Neural crest cell (in vitro differentiated cells): Measurements from ENCODE around the gene STAG1. TPM values are rescaled to one million over a fixed set of nuclear protein-coding genes. Genes with fewer than 3 reads are reported as not detected.

Experiments
- DNase-seq: peaks from one replicate; pipeline ENCODE4 v3.0.0; 2021; ENCODE audit warnings: low read depth, mixed read lengths, low spot score
- H3K27ac Mint-ChIP-seq: one replicate; pipeline ENCODE4 v1.8.0; 2021; ENCODE audit warnings: mild to moderate bottlenecking, mixed read lengths; ENCODE audit not compliant: unreplicated experiment
- H3K27me3 Mint-ChIP-seq: 2 replicates; pipeline ENCODE4 v1.8.0; 2021; ENCODE audit warnings: low read depth, mild to moderate bottlenecking, mixed read lengths
- H3K36me3 Mint-ChIP-seq: 2 replicates; pipeline ENCODE4 v1.8.0; 2021; ENCODE audit warnings: low read depth, mild to moderate bottlenecking, mixed read lengths
- H3K4me1 Mint-ChIP-seq: 2 replicates; pipeline ENCODE4 v1.8.0; 2021; ENCODE audit warnings: mixed read lengths
- H3K4me3 Mint-ChIP-seq: one replicate; pipeline ENCODE4 v1.8.0; 2021; ENCODE audit warnings: mild to moderate bottlenecking, mixed read lengths
- H3K9me3 Mint-ChIP-seq: 2 replicates; pipeline ENCODE4 v1.8.0; 2021; ENCODE audit warnings: mixed read lengths
- CTCF ChIP-seq: fragments of 200-600 bp; sonication (generic); conservative IDR thresholded peaks from 2 replicates; pipeline ENCODE4 v1.5.0; 2021; ENCODE audit warnings: antibody characterized with exemption, mild to moderate bottlenecking
- total RNA-seq: library from RNA; stranded (reverse); gene quantifications from 2 replicates; pipeline ENCODE4 v1.2.1, GENCODE V29; 2021

The STAG1 gene
- total RNA-seq, 1 donor from 2014 or later, result 47.0 TPM

- no peaks in the 10 kb centered on the region for H3K9me3 Mint-ChIP-seq
- no peak overlapping the region for H3K4me3 Mint-ChIP-seq
- no peaks in the 10 kb centered on the region for H3K27me3 Mint-ChIP-seq
- DNase-seq, result no peak
- H3K27ac Mint-ChIP-seq, result no peak overlapping the region
- no peaks in the 10 kb centered on the region for H3K36me3 Mint-ChIP-seq
- H3K4me1 Mint-ChIP-seq, result no peaks in the 10 kb centered on the region
- no peak for TF ChIP-seq CTCF
Measured at GRCh38 chr3:136676009-136676408, 76.2 kb downstream of the STAG1 start.

- Mint-ChIP-seq H3K4me1 (no peaks in the 10 kb centered on the region), H3K4me3 (no peak overlapping the region), H3K36me3 (no peaks in the 10 kb centered on the region), H3K9me3 (no peaks in the 10 kb centered on the region), H3K27ac (no peak overlapping the region), H3K27me3 (no peaks in the 10 kb centered on the region)
- DNase-seq, result no peak
- no peak for TF ChIP-seq CTCF
Measured at GRCh38 chr3:136675150-136675858, 76.9 kb downstream of the STAG1 start.

- Mint-ChIP-seq H3K27me3 (no peaks in the 10 kb centered on the region), H3K27ac (no peak overlapping the region), H3K4me3 (no peak overlapping the region), H3K4me1 (no peaks in the 10 kb centered on the region), H3K9me3 (peaks cover 3% of the 10 kb centered on the region), H3K36me3 (peaks cover 5% of the 10 kb centered on the region)
- no peak for TF ChIP-seq CTCF
- DNase-seq, result no peak
Measured at GRCh38 chr3:136672457-136672856, 79.7 kb downstream of the STAG1 start.

- peaks cover 5% of the 10 kb centered on the region for H3K36me3 Mint-ChIP-seq
- DNase-seq, result no peak
- peaks cover 3% of the 10 kb centered on the region for H3K9me3 Mint-ChIP-seq
- no peak overlapping the region for H3K27ac Mint-ChIP-seq
- no peak overlapping the region for H3K4me3 Mint-ChIP-seq
- H3K27me3 Mint-ChIP-seq, result no peaks in the 10 kb centered on the region
- TF ChIP-seq CTCF, result no peak
- no peaks in the 10 kb centered on the region for H3K4me1 Mint-ChIP-seq
Measured at GRCh38 chr3:136671921-136672320, 80.3 kb downstream of the STAG1 start.

GRCh38 chr3:136670166-136670565 is 82.0 kb downstream of the STAG1 start:
- Mint-ChIP-seq H3K36me3 (peaks cover 7% of the 10 kb centered on the region), H3K9me3 (peaks cover 3% of the 10 kb centered on the region), H3K27me3 (no peaks in the 10 kb centered on the region), H3K4me3 (no peak overlapping the region), H3K4me1 (peaks cover 5% of the 10 kb centered on the region), H3K27ac (no peak overlapping the region)
- TF ChIP-seq CTCF, result no peak
- DNase-seq, result no peak
